BE2C (cell line): ENCODE measurements around the gene LMX1A.
A peak's percentile ranks its signal among the peaks of the same experiment; 100 is the strongest.

Source experiments
- DNase-seq: peaks from one replicate; pipeline ENCODE4 v3.0.0-alpha.2; 2020
- H3K27me3 ChIP-seq: fragments of 250-450 bp; sonication (Bioruptor Pico); 2 replicates; pipeline ENCODE4 v1.5.1; 2020; ENCODE audit warnings: mild to moderate bottlenecking
- H3K36me3 ChIP-seq: fragments of 250-450 bp; sonication (Bioruptor Pico); 2 replicates; pipeline ENCODE4 v1.5.1; 2020; ENCODE audit warnings: mild to moderate bottlenecking
- H3K4me1 ChIP-seq: fragments of 250-450 bp; sonication (Bioruptor Pico); 2 replicates; pipeline ENCODE4 v1.5.1; 2020
- H3K4me3 ChIP-seq: 2 replicates; pipeline ENCODE4 v1.5.1; 2011; ENCODE audit warnings: low read depth, low read length
- H3K9me3 ChIP-seq: fragments of 250-450 bp; sonication (Bioruptor Pico); 2 replicates; pipeline ENCODE4 v1.5.1; 2020
- TF ChIP-seq, protein P1 (sequence below): IDR thresholded peaks from 2 replicates; pipeline ENCODE4 v1.5.1; 2012; ENCODE audit warnings: mild to moderate bottlenecking, low read depth, low read length

The LMX1A gene

GRCh38 chr1:165296205-165296604, 60.3 kb downstream of the LMX1A start:
- no peaks in the 10 kb centered on the region for H3K9me3 ChIP-seq
- H3K27me3 ChIP-seq = no peaks in the 10 kb centered on the region
- no peak overlapping the region for H3K4me3 ChIP-seq
- TF ChIP-seq, protein P1, sequence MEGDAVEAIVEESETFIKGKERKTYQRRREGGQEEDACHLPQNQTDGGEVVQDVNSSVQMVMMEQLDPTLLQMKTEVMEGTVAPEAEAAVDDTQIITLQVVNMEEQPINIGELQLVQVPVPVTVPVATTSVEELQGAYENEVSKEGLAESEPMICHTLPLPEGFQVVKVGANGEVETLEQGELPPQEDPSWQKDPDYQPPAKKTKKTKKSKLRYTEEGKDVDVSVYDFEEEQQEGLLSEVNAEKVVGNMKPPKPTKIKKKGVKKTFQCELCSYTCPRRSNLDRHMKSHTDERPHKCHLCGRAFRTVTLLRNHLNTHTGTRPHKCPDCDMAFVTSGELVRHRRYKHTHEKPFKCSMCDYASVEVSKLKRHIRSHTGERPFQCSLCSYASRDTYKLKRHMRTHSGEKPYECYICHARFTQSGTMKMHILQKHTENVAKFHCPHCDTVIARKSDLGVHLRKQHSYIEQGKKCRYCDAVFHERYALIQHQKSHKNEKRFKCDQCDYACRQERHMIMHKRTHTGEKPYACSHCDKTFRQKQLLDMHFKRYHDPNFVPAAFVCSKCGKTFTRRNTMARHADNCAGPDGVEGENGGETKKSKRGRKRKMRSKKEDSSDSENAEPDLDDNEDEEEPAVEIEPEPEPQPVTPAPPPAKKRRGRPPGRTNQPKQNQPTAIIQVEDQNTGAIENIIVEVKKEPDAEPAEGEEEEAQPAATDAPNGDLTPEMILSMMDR = no peak
- H3K36me3 ChIP-seq = no peaks in the 10 kb centered on the region
- H3K4me1 ChIP-seq = no peaks in the 10 kb centered on the region
- no peak for DNase-seq

GRCh38 chr1:165290148-165290547, 66.4 kb downstream of the LMX1A start:
- Histone ChIP-seq H3K9me3 (no peaks in the 10 kb centered on the region), H3K4me3 (no peak overlapping the region), H3K27me3 (peaks cover 6% of the 10 kb centered on the region; the same call in 1 of the 2 replicates), H3K4me1 (no peaks in the 10 kb centered on the region), H3K36me3 (no peaks in the 10 kb centered on the region)
- TF ChIP-seq, protein P1 = peak; percentile 8; the same call in 1 of the 2 replicates
- DNase-seq = no peak

GRCh38 chr1:165289556-165289955, 67.0 kb downstream of the LMX1A start:
- TF ChIP-seq, protein P1 = no peak
- Histone ChIP-seq H3K9me3 (no peaks in the 10 kb centered on the region), H3K4me3 (no peak overlapping the region), H3K27me3 (peaks cover 10% of the 10 kb centered on the region), H3K36me3 (no peaks in the 10 kb centered on the region), H3K4me1 (no peaks in the 10 kb centered on the region)
- no peak for DNase-seq

DNA sequence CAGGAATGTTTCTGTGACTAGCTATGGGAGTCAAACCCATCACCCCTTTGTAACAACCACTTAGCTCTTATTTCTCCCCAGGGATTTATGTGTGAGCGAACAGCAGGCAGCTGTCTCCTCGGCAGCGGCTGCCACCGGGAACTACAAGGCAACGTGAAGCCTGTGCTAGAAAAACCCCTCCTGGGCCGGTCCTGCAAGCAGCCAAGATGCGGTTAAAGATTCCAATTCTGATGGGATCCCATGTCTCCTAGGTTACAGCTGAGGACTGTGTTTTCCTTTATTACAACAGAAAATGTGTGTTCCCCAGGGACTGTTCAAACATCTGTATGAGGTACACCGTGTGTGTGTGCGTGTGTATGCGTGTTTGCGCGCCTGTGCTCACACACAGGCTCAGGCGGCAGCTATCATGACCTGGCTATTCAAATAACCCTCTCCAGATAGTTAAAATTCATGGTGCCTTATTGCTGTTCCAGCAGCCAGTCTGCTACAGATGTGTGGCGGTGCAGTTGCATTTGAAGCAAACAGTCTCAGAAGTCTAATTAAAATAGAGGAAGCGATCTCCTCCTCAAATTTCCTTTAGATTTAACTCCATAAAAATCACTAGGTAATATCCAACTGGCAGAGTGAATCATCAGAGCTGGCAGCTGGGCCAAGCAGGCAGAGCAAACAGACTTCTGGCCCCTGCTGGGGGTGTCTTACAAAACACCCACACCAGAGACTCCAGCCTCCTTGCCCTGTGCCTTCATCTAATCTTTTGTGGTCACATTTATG, 68.0 kb downstream of the LMX1A start:
- no peak overlapping the region for H3K4me3 ChIP-seq
- TF ChIP-seq, protein P1 = no peak
- H3K9me3 ChIP-seq = no peaks in the 10 kb centered on the region
- no peaks in the 10 kb centered on the region for H3K36me3 ChIP-seq
- H3K27me3 ChIP-seq = peaks cover 11% of the 10 kb centered on the region
- H3K4me1 ChIP-seq = no peaks in the 10 kb centered on the region
- DNase-seq = peak; percentile 17

GRCh38 chr1:165287781-165288180, 68.7 kb downstream of the LMX1A start:
- no peaks in the 10 kb centered on the region for H3K9me3 ChIP-seq
- H3K27me3 ChIP-seq = peaks cover 11% of the 10 kb centered on the region
- H3K36me3 ChIP-seq = no peaks in the 10 kb centered on the region
- no peak overlapping the region for H3K4me3 ChIP-seq
- no peak for DNase-seq
- H3K4me1 ChIP-seq = no peaks in the 10 kb centered on the region
- TF ChIP-seq, protein P1 = no peak

DNA sequence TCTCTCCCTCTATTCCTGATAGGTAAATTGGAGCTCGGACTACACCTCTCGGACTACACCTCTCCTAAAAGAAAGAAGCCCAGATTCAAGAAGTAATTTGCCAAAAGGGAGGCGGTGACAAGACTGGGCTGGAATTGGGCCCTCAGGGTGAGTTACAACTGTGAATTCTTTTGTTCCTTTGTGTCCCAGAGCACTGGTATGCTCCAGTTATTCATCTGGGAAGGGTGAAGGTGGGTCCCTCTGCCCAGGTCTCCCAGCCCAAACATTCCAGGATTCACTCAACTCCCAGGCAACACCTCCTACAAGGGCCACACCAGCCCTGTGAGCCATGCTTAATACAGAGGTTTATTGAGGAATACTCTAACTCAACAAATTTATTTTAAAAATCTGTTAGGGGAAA, 69.2 kb downstream of the LMX1A start:
- H3K9me3 ChIP-seq = no peaks in the 10 kb centered on the region
- no peaks in the 10 kb centered on the region for H3K4me1 ChIP-seq
- no peak for DNase-seq
- H3K4me3 ChIP-seq = no peak overlapping the region
- H3K36me3 ChIP-seq = no peaks in the 10 kb centered on the region
- TF ChIP-seq, protein P1 = no peak
- peaks cover 11% of the 10 kb centered on the region for H3K27me3 ChIP-seq
